Measurements from ENCODE around the gene FBXL17.

The FBXL17 gene

GRCh38 chr5:107945061-107945460 lies 436.8 kb downstream of the FBXL17 start:
- DNase-seq: no peak

- no peak for DNase-seq
These were observed 438.0 kb downstream of the FBXL17 start for GRCh38 chr5:107943923-107944322.

DNA sequence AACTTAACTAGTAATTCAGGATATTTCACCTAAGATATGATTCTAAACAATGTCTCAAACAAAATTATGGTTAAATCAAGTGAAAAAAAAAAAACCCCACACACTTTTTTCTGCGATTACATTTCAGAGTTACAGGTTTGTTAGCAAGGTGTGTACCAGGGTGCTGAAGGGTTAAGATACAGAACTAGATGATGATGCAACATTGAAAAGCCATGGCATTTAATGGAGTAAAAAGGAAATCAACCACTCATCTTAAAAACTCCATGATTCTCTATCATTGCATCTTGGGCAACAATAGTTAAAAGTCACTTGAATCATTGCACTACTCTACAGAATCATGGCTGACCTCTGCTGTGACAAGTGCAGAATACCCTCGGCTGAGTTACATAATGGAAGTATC lies 440.9 kb downstream of the FBXL17 start:
- no peak for DNase-seq

- no peak for DNase-seq
These were observed 444.1 kb downstream of the FBXL17 start for GRCh38 chr5:107937651-107938355.

GRCh38 chr5:107937204-107937603 lies 444.7 kb downstream of the FBXL17 start:
- no peak for DNase-seq

GRCh38 chr5:107936515-107936914 lies 445.4 kb downstream of the FBXL17 start:
- no peak for DNase-seq

GRCh38 chr5:107935645-107936044 lies 446.3 kb downstream of the FBXL17 start:
- DNase-seq: no peak

GRCh38 chr5:107933326-107933725 lies 448.6 kb downstream of the FBXL17 start:
- no peak for DNase-seq

DNA sequence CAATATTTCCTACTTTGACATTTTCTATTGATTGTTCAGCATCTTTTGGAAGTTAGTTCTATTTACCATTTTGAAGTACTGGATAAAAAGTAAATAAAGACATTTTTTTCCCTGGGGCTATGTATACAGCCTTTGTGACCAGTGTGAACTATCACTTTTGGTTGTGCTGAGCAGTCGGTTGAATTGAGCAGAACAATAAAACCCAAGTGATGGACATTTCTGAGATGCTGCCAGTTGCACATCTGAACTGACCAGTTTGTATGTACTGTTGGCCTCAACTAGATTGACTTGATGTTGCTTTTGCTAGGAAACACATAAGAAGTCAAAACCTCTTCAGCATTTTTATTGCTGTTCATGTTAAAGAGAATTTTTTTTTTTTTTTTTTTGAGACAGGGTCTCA lies 451.0 kb downstream of the FBXL17 start:
- DNase-seq: no peak

- no peak for DNase-seq
These were observed 451.8 kb downstream of the FBXL17 start for GRCh38 chr5:107930092-107930491.

DNA sequence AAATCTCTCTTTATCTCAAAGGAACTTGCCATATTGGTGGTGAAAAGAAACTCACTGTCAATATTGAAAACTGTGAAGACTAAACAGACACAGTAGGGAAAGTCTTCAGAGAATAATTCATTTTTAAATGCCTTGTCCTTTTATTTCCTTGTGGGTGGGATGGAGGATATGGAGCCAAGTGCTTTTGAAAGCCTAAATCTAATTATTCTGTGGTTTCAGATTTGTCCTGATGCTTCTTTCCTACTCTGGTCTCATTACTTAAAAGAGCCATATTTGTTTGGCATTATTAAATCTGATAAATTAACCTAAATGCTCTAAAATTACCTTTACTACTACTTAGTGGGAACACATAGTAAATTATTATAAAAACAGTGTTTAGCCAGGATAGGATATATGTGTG lies 452.8 kb downstream of the FBXL17 start:
- no peak for DNase-seq

- DNase-seq: no peak
These were observed 455.8 kb downstream of the FBXL17 start for GRCh38 chr5:107926121-107926520.

DNA sequence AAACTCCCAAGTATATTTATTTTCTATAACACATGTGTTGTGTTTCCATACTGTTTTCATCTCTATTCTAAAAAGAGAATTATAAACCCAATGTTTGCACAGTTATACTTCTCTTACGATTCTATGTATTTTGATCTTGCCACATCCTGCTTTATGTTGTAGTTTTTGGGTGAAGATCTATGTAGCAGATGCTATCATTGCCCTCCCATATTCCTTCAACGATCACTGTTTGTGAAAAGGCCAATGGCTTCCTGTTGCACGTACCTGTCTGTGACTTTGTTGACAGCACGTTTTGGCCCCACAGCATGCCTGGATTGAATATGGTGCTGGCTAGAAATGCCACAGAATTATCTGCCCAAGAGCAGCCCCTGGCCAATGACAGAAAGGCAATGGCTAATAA lies 456.7 kb downstream of the FBXL17 start:
- DNase-seq: no peak

- no peak for DNase-seq
These were observed 461.9 kb downstream of the FBXL17 start for GRCh38 chr5:107919969-107920368.

DNA sequence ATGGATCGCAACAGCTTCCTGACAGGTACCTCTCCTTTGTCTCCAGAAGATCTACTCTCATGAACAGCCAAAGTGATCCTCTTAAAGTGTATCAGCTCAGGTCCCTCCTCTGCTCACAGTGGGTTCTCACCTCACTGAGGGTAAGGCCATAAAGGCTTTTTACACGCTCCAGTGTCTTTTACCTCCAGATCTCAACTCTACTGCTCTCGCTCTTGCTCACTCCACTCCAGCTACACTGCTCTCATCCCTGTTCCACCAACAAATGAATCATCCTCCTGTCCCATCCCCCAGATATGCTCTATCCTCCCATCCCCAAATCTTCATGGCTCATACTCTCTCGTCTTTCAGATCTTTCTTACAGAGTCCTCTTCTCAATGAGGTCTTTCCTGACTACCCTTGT lies 462.5 kb downstream of the FBXL17 start:
- DNase-seq: no peak

GRCh38 chr5:107917983-107918382 lies 463.9 kb downstream of the FBXL17 start:
- no peak for DNase-seq

DNA sequence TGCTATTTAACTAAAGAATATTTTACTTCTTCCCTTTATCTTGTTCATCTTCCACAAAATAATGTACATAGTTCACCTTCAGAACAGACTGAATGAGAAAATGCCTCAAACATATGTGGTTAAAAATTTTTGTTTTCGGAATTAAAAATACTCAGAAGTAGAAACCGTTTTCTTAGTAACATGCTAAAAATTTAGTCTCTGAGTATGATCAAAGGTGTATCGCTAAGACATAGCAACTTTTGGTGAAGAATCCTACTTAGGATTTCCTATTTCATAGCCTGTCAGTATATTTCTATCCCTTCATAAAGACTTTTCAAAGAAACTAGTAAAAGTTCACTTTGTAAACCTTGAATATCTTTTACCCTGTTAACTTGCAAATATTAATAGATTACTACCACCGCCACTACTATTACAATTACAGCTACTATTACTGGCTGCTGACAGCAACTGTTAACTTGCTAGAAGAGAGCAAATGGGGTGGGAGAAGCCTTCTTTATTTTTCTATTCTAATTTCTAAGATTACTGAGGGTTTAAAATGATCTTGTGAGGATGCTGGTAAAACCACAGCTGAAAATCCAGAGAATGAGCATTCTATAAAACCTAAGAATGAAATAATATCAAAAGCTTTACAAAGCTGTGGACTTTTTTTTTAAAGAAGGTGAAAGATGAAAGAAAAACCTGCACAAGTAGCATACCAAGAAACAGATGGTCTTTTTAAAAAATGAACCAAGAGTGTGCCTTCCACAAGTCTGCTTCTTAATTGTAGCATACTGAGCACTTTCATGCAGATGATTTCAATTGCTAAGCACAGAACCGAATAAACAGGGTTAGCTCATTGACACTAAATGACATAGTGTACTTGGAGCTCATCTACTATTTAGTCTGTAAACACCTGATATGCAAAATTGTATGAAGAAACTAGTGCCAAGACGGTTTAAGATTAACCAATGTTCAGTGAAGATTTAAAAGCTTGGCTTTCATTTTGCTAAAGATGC lies 464.9 kb downstream of the FBXL17 start:
- no peak for DNase-seq

DNA sequence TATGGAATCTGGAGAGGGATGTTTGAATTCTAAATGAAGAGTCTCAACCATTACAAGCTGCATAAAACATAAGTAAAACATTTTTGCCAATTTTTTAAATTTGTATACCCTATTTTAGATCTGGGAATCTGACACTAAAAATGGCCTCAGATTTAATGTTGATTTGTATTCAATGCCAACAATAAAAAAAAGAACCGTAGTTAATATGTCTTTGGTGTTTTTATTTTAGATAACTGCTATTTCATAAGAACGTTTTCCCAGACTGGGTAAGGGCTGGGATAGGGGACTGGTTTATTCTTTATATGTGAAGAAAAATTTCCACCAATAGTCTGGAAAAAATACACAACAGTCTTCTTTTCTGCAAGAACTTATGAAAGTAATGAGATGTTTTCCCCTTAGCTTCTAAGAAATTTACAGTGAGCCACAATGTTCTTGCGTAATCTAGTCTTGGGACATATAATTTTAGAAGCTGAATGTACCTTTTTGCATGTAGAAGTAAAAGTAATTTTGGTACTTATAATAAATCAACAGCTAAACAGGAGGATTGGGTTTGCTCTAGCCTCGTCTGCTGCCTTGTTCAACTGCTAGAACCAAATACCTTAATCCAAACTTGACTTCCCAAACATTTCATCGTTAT lies 466.6 kb downstream of the FBXL17 start:
- DNase-seq: no peak

DNA sequence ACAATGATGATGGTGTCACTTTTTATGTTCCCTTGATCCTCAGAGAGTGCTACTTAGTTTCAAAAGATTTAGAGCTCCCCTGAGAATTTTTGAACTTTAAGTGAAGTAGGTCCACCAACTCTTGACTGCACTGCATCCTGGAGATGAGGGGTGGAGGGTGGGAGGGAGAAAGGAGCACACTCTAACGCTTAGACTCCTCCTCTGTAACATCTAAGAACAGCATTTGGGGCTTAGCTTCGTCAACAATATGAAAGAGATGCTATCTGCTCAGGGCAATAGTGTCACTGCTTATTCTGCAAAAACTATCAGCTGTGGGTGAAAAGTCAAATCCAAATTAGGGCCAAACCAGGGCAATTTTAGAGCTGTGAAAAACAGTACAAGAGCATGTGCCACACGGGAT lies 468.4 kb downstream of the FBXL17 start:
- DNase-seq: no peak

DNA sequence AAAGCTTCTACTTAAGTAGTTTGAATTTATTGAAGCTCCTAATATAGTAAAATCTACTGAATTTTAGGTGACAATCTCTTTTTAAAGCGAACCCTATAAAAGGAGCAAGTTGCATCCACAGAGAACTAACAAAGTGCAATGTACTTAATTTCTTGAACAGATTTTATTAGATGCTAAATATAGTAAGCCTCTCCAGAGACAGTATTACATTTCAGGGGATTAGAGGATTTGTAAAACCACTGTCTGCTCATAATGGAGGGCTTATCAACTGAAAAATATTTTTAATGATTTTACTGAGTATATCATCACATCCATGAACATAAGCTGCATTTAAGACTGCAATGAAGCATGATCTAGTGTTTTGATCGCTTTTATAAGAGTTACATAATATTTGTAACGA lies 481.2 kb downstream of the FBXL17 start:
- DNase-seq: no peak

DNA sequence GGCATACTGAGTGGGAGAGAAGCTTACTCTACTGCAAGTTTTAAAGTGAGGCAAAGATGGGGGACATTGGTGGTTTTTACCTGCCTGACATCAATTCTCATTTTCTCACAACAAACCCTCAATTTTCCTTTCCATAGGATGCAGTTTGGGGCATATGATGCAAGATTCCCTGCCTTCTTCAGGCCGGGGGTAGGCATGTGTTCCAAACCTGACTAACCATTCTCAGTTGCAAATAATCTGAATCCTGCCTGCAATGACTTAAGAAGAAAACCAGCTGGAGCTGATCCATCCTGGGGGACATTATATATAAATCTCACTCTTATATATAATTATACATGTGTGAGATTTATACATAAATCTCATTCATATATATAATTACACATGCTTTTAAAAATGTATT lies 487.5 kb downstream of the FBXL17 start:
- DNase-seq: no peak

- DNase-seq: no peak
These were observed 488.3 kb downstream of the FBXL17 start for GRCh38 chr5:107893642-107894041.

- DNase-seq: no peak
These were observed 492.5 kb downstream of the FBXL17 start for GRCh38 chr5:107889387-107889786.

- DNase-seq: no peak
These were observed 493.4 kb downstream of the FBXL17 start for GRCh38 chr5:107888541-107888940.

All from NCI-H526 treated with DMSO at 0.1 percent for 48 hours (cell line).